ENCODE data around the gene ZNF346. TPM values are rescaled to one million over a fixed set of nuclear protein-coding genes. Genes with fewer than 3 reads are reported as not detected.

The ZNF346 gene
- total and polyA plus RNA-seq, 2 of the 13 experiments (the other 11 are each of a cell fraction or from before 2014, with no cell fraction given): 8.6 to 19.4 TPM

- peak; percentile 71; the same call in 1 of the 2 replicates for TF ChIP-seq ARID5B (CRISPR knock-in tag; IDR thresholded peaks at IDR 0.05)
- TF ChIP-seq SAFB2 (CRISPR knock-in tag; IDR thresholded peaks at IDR 0.05; ENCODE audit: borderline replicate concordance, low read depth): 0 out of 2 replicates have a peak, but pooled peaks have one; percentile 7
- TF ChIP-seq BORCS8-MEF2B (CRISPR knock-in tag; IDR thresholded peaks at IDR 0.05): no peak; the same call in 1 of the 2 replicates
- no peak for TF ChIP-seq ZNF326 (CRISPR knock-in tag; IDR thresholded peaks at IDR 0.05; ENCODE audit: borderline replicate concordance)
- no peak; the same call in 1 of the 2 replicates for TF ChIP-seq ZNF367 (CRISPR knock-in tag; IDR thresholded peaks at IDR 0.05; ENCODE audit: borderline replicate concordance)
- 0 out of 2 replicates have a peak, but pooled peaks have one; percentile 12 for TF ChIP-seq ELK4 (CRISPR knock-in tag; IDR thresholded peaks at IDR 0.05; ENCODE audit: borderline replicate concordance)
- TF ChIP-seq ZFP90 (CRISPR knock-in tag; IDR thresholded peaks at IDR 0.05; ENCODE audit: borderline replicate concordance): 0 out of 2 replicates have a peak, but pooled peaks have one; percentile 44
- TF ChIP-seq FOXA1 (IDR thresholded peaks at IDR 0.05): no peak
- no peak for TF ChIP-seq FOXA1 (CRISPR knock-in tag; IDR thresholded peaks at IDR 0.05)
- TF ChIP-seq ZKSCAN8 (CRISPR knock-in tag; IDR thresholded peaks at IDR 0.05; ENCODE audit: borderline replicate concordance): 0 out of 2 replicates have a peak, but pooled peaks have one; percentile 42
- TF ChIP-seq RBAK (CRISPR knock-in tag; IDR thresholded peaks at IDR 0.05): 0 out of 2 replicates have a peak, but pooled peaks have one; percentile 37
- peak; percentile 43 for TF ChIP-seq ZNF770 (CRISPR knock-in tag; IDR thresholded peaks at IDR 0.05)
- TF ChIP-seq PAX8 (CRISPR knock-in tag; IDR thresholded peaks at IDR 0.05; ENCODE audit: borderline replicate concordance): 0 out of 2 replicates have a peak, but pooled peaks have one; percentile 9
- peak; percentile 77 for TF ChIP-seq PRPF4 (IDR thresholded peaks at IDR 0.05; ENCODE audit: low read depth, low read length, poor library complexity, severe bottlenecking)
- TF ChIP-seq PHF21A (CRISPR knock-in tag; IDR thresholded peaks at IDR 0.05): peak; percentile 88
- TF ChIP-seq NCOR1 (IDR thresholded peaks at IDR 0.05; ENCODE audit: borderline replicate concordance, low read length): no peak
These were observed 16.1 kb upstream of the ZNF346 start, which contains the start of gene UIMC1 (continued) for GRCh38 chr5:177006265-177006972.
